ENCODE measurements around the gene LDLR.
"Not testable (repeated sequence)": the region's sequence is repeated elsewhere in the genome, so short reads cannot be mapped to it uniquely, and the experiment has no call there.

Gene LDLR

DNA sequence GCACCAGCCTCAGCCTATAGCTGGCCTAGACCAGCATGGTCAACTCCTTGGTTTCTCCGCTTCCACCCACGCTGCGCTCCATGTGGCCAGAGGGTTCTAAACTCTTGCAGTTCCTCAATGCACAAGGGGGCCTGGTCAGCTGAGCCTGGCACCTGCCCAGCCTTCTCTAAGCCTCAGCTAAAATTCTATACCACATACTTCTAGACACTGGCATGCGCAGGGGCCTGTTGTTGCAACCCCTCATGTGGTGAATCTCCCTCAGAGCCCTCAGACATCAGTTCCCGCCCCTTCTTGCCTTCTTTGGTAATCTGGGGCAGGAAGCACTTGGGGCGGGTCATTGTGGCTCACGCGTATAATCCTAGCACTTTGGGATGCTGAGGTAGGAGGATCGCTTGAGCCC lies 19.7 kb upstream of the LDLR start:
- H3K4me3 ChIP-seq (ENCODE audit: low read length): no peak overlapping the region
- TF ChIP-seq CTCF (IDR thresholded peaks at IDR 0.05; ENCODE audit: insufficient read depth, low read depth, low read length, missing control alignments): no peak
- DNase-seq (ENCODE audit: low read depth): no peak

DNA sequence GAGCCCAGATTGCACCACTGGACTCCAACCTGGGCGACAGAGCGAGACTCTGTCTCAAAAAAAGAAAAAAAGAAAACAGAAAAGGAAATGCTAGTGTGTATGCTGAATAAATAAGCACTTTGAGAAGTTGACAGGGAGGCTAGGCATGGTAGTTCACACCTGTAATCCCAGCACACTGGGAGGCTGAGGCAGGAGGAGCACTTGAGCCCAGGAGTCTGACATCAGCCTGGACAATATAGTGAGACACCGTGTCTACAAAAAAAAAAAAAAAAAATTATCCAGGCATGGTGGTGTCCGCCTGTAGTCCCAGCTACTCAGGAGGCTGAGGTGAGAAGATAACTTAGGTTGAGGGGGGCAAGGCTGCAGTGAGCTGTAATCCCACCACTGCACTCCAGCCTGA lies 19.1 kb upstream of the LDLR start:
- no peak for TF ChIP-seq CTCF (IDR thresholded peaks at IDR 0.05; ENCODE audit: insufficient read depth, low read depth, low read length, missing control alignments)
- DNase-seq (ENCODE audit: low read depth): no peak
- H3K4me3 ChIP-seq (ENCODE audit: low read length): no peak overlapping the region

DNA sequence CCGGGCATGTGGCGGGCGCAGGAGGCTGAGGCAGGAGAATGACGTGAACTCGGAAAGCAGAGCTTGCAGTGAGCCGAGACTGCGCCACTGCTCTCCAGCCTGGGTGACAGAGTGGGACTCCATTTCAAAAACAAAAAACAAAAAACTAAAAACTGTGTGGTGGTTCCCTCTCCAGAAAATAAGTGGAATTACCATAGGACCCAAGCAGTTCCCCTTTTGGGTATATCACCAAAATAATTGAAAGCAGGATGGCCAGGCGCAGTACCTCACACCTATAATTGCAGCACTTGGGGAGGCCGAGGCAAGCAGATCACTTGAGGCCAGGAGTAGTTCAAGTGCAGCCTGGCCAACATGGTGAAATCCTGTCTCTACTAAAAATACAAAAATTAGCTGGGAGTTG lies 15.7 kb upstream of the LDLR start:
- TF ChIP-seq CTCF (IDR thresholded peaks at IDR 0.05; ENCODE audit: insufficient read depth, low read depth, low read length, missing control alignments): no peak
- no peak overlapping the region for H3K4me3 ChIP-seq (ENCODE audit: low read length)
- DNase-seq (ENCODE audit: low read depth): no peak

DNA sequence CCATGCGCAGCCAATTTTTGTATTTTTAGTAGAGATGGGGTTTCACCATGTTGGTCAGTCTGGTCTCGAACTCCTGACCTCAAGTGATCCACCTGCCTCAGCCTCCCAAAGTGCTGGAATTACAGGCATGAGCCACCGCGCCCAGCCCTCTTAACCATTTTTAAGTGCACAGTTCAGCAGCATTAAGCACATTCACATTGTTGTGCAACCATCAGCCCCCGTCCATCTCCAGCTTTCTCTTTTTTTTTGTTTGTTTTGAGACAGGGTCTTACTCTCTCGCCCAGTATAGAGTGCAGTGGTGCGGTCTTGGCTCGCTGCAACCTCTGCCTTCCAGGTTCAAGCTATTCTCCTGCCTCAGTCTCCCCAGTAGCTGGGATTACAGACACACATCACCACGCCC lies 12.5 kb upstream of the LDLR start:
- not testable (repeated sequence) for DNase-seq (ENCODE audit: low read depth); H3K4me3 ChIP-seq (ENCODE audit: low read length)

- no peak overlapping the region for H3K4me3 ChIP-seq (ENCODE audit: low read length)
- no peak for DNase-seq (ENCODE audit: low read depth)
- TF ChIP-seq CTCF (IDR thresholded peaks at IDR 0.05; ENCODE audit: insufficient read depth, low read depth, low read length, missing control alignments): no peak
Observed at GRCh38 chr19:11078893-11079292, 10.4 kb upstream of the LDLR start.

- no peak overlapping the region for H3K4me3 ChIP-seq (ENCODE audit: low read length)
- no peak for TF ChIP-seq CTCF (IDR thresholded peaks at IDR 0.05; ENCODE audit: insufficient read depth, low read depth, low read length, missing control alignments)
Observed at GRCh38 chr19:11079999-11080398, 9.3 kb upstream of the LDLR start.

DNA sequence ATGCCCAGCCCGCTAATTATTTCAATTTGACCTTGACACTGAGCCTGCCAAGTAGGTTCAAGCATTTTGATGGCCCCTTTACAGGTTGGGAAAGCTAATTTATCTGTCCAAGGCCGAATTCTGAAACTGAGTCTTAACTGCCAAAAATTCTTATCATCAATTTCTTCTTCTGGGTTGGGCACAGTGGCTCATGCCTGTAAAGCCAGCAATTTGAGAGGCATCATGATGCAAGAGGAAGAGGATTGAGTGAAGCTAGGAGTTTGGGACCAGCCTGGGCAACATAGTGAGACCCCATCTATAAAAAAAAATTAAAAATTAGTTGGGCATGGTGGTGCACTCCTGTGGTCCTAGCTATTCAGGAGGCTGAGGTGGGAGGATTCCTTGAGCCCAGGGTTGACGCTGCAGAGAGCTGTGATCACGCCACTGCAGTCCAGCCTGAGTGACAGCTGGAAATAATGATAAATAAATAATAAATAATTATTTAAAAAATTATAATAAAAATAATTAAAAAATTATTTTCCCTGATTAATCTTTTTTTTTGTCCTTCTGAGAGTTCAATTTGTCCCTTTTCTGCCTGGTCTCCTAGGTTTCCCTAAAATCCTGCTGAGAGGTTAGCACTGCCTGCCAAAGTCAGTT lies 1.3 kb upstream of the LDLR start:
- H3K4me3 ChIP-seq (ENCODE audit: low read length): no peak overlapping the region
- no peak for DNase-seq (ENCODE audit: low read depth)
- no peak for TF ChIP-seq CTCF (IDR thresholded peaks at IDR 0.05; ENCODE audit: insufficient read depth, low read depth, low read length, missing control alignments)

More at GRCh38 chr19:11079999-11080398, 9.3 kb upstream of the LDLR start:
- no peak for DNase-seq (ENCODE audit: low read depth)

All from epithelial cell of esophagus (primary cell).